SK-N-MC (cell line): Measurements from ENCODE around the gene GDF11.

Source experiments
- DNase-seq: peaks from one replicate; pipeline ENCODE4 v3.0.0-alpha.2; 2011; ENCODE audit warnings: low read depth, low spot score
- H3K27ac ChIP-seq: fragments of 200-600 bp; sonication (generic); 2 replicates; pipeline ENCODE4 v1.5.1; 2016; ENCODE audit warnings: mixed run types
- H3K36me3 ChIP-seq: fragments of 200-600 bp; sonication (generic); 2 replicates; pipeline ENCODE4 v1.6.1; 2017; ENCODE audit warnings: antibody characterized with exemption, low read length, mixed read lengths; ENCODE audit not compliant: insufficient read depth
- H3K4me3 ChIP-seq: fragments of 200-600 bp; sonication (generic); 2 replicates; pipeline ENCODE4 v1.5.1; 2016
- H3K9ac ChIP-seq: fragments of 200-600 bp; sonication (generic); 2 replicates; pipeline ENCODE4 v1.8.0; 2017; ENCODE audit warnings: mixed run types, mixed read lengths; ENCODE audit not compliant: insufficient read length
- H3K9me3 ChIP-seq: fragments of 200-600 bp; sonication (generic); 2 replicates; pipeline ENCODE4 v1.6.1; 2017; ENCODE audit warnings: low read depth, mild to moderate bottlenecking, antibody characterized with exemption, low read length, moderate library complexity, mixed read lengths
- EZH2 ChIP-seq: fragments of 200-600 bp; sonication (generic); IDR thresholded peaks from one replicate; pipeline ENCODE4 v1.6.1; 2017; ENCODE audit warnings: antibody characterized with exemption
- FOXP2 ChIP-seq: optimal IDR thresholded peaks from 2 replicates; pipeline ENCODE3; 2011; ENCODE audit warnings: mild to moderate bottlenecking, moderate library complexity; ENCODE audit not compliant: insufficient read depth; ENCODE audit errors: extremely low read length, control extremely low read depth
- POLR2AphosphoS5 ChIP-seq: IDR thresholded peaks from 2 replicates; pipeline ENCODE4 v1.6.1; 2012; ENCODE audit warnings: mild to moderate bottlenecking, low read depth, low read length, borderline replicate concordance

The GDF11 gene

DNA sequence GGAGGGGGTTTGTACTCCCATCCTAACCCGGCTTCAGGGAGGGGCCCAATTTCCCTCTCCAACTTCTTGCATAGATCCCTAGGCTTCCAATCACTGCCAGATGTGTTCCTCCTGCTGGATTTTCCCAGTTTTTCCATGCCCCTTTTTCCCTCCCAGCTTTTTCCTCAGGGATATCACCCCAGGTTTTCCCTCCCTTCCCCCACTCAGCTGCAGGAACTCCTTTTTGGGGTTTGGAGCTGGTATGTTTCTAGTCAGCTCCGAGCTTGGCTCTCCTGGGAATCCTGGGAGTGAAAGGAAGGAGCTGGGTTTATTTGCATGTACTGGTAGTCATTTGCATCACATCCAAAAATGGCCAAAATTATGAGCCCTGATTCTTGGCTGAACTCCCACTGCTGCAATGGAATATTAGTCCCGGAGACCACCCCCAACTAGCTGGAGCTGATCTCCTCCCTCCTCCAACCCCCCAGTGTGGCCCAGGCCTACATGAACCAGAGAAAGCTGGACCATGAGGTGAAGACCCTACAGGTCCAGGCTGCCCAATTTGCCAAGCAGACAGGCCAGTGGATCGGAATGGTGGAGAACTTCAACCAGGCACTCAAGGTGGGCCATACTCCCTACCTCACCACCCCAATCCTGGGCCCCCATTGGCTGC is 24.2 kb upstream of the GDF11 start:
- no peak overlapping the region for H3K9ac ChIP-seq
- DNase-seq, result no peak
- H3K27ac ChIP-seq, result peak overlapping the region; percentile 45; the same call in 1 of the 2 replicates
- peaks cover under 1% of the 10 kb centered on the region; the same call in 1 of the 2 replicates for H3K36me3 ChIP-seq
- H3K9me3 ChIP-seq, result no peaks in the 10 kb centered on the region
- H3K4me3 ChIP-seq, result peak overlapping the region; percentile 30
- TF ChIP-seq EZH2, result no peak
- no peak for TF ChIP-seq POLR2AphosphoS5
- TF ChIP-seq FOXP2, result no peak

DNA sequence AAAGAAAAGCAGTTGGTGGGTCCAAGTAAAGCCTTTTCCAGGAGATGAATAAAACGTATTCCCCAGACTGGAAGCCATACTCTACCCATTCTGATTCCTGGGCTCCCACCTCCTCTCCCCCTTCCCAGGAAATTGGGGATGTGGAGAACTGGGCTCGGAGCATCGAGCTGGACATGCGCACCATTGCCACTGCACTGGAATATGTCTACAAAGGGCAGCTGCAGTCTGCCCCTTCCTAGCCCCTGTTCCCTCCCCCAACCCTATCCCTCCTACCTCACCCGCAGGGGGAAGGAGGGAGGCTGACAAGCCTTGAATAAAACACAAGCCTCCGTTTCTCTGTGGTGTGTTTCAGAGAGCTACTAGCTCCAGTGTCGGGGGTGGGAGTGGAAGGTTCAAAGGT is 23.6 kb upstream of the GDF11 start:
- H3K36me3 ChIP-seq, result peaks cover 7% of the 10 kb centered on the region
- H3K9ac ChIP-seq, result no peak overlapping the region
- H3K4me3 ChIP-seq, result no peak overlapping the region
- DNase-seq, result no peak
- H3K9me3 ChIP-seq, result no peaks in the 10 kb centered on the region
- TF ChIP-seq POLR2AphosphoS5 (no peak), EZH2 (no peak), FOXP2 (no peak)
- H3K27ac ChIP-seq, result no peak overlapping the region

DNA sequence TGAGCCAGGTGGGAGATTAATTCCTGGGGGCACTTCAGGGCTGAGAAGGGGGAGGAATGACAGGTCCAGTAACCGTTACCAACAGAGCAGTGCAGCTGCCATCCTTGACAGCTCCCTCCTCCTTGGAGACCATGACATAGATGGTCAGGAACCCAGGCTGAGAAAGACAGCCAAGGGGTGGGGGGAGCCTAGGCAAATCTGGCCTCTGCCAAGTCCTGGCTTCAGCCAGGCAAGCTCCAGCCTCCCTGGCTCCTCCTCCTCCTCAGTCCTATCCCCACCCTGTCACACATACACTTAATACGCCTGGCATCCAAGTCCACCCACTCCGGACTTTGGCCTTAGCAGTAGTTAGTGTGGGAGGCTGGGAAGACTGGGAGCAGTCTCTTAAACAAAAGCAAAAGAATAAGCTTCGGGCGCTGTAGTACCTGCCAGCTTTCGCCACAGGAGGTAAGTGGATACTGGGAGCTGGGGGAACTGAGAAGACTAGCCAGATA is 22.8 kb upstream of the GDF11 start, which contains the start of gene RDH5:
TSS of gene RDH5 (plus strand) at position 323 of the 494 bp plus-strand sequence. CDS start 792 bp downstream, outside the sequence.
- Histone ChIP-seq H3K9me3 (no peaks in the 10 kb centered on the region), H3K27ac (no peak within 1 kb of the TSS), H3K4me3 (no peak within 1 kb of the TSS), H3K9ac (no peak within 1 kb of the TSS), H3K36me3 (peaks cover 13% of the 10 kb centered on the region)
- no peak for DNase-seq
- no peak for TF ChIP-seq FOXP2
- no peak for TF ChIP-seq EZH2
- no peak for TF ChIP-seq POLR2AphosphoS5

DNA sequence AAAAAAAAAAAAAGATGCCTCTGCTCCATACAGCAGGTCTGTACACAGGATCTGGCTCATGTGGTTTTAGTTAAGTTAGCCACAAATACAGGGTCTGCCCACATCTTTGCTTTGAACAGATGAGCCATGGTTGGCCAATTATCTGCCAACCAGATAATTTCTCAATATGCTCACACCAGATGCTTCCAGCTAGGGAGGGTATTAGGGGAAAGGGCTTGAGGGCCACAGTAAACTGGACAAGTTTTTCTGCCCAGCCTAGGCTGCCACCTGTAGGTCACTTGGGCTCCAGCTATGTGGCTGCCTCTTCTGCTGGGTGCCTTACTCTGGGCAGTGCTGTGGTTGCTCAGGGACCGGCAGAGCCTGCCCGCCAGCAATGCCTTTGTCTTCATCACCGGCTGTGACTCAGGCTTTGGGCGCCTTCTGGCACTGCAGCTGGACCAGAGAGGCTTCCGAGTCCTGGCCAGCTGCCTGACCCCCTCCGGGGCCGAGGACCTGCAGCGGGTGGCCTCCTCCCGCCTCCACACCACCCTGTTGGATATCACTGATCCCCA is 22.0 kb upstream of the GDF11 start:
- no peak overlapping the region for H3K9ac ChIP-seq
- no peak for DNase-seq
- H3K36me3 ChIP-seq, result peaks cover 22% of the 10 kb centered on the region
- H3K27ac ChIP-seq, result no peak overlapping the region
- H3K4me3 ChIP-seq, result no peak overlapping the region
- H3K9me3 ChIP-seq, result no peaks in the 10 kb centered on the region
- TF ChIP-seq POLR2AphosphoS5 (peak; percentile 36; the same call in 1 of the 2 replicates), EZH2 (no peak)

DNA sequence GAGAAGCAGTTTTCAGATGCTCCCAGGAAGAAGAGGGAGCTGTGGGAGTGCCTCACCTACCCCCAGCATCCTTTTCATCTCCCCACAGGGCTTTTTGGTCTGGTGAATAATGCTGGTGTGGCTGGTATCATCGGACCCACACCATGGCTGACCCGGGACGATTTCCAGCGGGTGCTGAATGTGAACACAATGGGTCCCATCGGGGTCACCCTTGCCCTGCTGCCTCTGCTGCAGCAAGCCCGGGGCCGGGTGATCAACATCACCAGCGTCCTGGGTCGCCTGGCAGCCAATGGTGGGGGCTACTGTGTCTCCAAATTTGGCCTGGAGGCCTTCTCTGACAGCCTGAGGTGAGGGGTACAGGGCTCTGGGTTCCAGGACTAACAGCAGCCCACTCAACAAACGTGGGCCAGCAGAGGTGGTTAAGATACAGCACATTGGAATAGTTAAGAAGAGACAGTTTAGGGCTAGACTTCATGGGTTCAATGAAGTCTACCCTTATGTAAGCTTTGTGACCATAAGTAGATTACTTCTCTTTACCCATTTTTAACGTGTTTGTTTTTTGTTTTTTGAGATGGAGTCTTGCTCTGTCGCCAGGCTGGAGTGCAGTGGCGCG is 21.2 kb upstream of the GDF11 start:
- no peak for DNase-seq
- Histone ChIP-seq H3K9me3 (no peaks in the 10 kb centered on the region), H3K27ac (no peak overlapping the region), H3K9ac (no peak overlapping the region), H3K4me3 (no peak overlapping the region), H3K36me3 (peaks cover 27% of the 10 kb centered on the region)
- TF ChIP-seq FOXP2, result no peak
- TF ChIP-seq POLR2AphosphoS5, result no peak
- no peak for TF ChIP-seq EZH2

DNA sequence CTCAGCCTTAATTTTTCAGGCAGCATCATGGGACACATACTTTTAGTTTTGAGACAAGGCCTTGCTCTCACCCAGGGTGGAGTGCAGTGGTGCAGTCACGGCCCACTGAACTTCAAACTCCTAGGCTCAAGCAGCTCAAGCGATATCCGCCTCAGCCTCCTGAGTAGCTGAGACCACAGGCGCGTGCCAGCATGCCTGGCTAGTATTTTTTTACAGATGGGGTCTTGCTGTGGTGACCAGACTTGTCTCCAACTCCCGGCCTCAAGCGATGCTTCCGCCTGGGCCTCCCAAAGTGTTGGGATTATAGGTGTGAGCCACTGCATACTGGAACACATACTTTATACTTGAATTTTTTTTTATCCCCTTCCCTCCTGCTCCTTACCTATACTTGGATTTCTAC is 20.0 kb upstream of the GDF11 start:
- Histone ChIP-seq H3K9ac (no peak overlapping the region), H3K36me3 (peaks cover 32% of the 10 kb centered on the region), H3K9me3 (no peaks in the 10 kb centered on the region), H3K4me3 (no peak overlapping the region), H3K27ac (no peak overlapping the region)
- TF ChIP-seq EZH2 (no peak), FOXP2 (no peak), POLR2AphosphoS5 (no peak)
- no peak for DNase-seq

DNA sequence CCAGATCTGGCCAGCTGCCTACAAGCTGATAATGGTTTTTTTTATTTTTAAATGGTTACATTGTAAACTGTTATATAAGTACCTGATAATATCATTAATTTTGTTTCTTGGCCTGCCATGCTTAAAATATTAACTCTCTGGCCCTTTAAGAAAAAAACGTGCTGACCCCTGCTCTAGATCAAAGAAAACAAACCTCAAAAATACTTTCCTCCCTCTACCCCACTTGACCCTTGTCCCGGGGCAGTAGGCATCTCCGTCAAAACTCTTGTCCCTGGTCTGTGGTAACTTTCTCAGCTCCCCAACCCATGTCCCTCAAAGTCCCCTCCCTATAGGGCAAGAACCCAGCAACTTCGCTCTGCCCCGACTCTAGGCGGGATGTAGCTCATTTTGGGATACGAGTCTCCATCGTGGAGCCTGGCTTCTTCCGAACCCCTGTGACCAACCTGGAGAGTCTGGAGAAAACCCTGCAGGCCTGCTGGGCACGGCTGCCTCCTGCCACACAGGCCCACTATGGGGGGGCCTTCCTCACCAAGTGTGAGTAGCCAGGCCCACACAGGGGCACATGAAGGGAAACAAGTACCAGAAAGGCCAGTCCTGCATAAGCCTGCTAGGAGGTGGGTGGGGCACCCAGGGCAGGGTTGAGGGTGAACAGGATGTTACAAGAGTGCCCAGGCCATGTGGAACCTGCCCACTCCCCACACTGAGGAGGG is 19.3 kb upstream of the GDF11 start:
- H3K36me3 ChIP-seq, result peaks cover 32% of the 10 kb centered on the region
- DNase-seq, result no peak
- H3K4me3 ChIP-seq, result no peak overlapping the region
- TF ChIP-seq POLR2AphosphoS5 (no peak), EZH2 (no peak), FOXP2 (no peak)
- no peak overlapping the region for H3K9ac ChIP-seq
- H3K27ac ChIP-seq, result no peak overlapping the region
- H3K9me3 ChIP-seq, result no peaks in the 10 kb centered on the region

DNA sequence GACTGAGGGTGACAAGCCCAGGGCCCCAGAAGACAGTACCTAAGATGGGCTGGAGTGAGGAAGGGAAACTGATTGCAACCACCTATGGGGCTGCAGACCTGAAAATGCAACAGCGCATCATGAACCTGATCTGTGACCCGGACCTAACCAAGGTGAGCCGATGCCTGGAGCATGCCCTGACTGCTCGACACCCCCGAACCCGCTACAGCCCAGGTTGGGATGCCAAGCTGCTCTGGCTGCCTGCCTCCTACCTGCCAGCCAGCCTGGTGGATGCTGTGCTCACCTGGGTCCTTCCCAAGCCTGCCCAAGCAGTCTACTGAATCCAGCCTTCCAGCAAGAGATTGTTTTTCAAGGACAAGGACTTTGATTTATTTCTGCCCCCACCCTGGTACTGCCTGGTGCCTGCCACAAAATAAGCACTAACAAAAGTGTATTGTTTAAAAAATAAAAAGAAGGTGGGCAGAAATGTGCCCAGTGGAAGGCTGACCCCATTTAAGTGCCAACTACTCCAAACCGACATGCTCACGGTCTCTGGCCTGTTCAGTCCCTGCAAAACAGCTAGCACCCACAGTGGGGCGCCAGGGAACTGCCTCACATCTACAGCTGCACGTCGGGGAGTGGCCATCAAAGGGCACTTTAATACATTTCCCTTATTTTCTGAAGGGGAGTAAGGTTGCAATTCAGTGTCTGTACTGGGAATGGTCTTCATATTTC is 18.5 kb upstream of the GDF11 start:
- Histone ChIP-seq H3K4me3 (no peak overlapping the region), H3K9ac (no peak overlapping the region), H3K27ac (no peak overlapping the region), H3K36me3 (peaks cover 32% of the 10 kb centered on the region), H3K9me3 (no peaks in the 10 kb centered on the region)
- no peak for DNase-seq
- TF ChIP-seq EZH2, result no peak

DNA sequence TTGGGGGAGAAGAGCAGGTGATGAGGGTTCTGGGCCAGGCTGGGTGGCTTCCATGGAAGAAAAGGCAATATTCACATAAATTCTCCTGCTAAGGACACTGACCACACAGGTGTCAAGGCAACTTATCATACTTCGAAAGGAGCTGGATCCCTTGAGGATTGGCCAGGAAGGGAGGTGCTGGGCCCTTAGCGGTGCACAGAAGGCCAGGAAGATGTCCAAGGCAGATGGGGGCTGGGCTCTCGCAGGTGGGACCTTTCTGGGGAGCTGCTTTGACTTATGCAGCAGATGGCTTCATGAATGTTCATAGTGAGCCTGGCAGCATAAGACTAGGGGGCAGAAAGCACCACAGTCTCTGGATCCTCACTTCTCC is 18.0 kb upstream of the GDF11 start:
- no peak for TF ChIP-seq POLR2AphosphoS5
- no peak for TF ChIP-seq FOXP2
- TF ChIP-seq EZH2, result no peak
- DNase-seq, result no peak
- H3K4me3 ChIP-seq, result no peak overlapping the region
- no peak overlapping the region for H3K9ac ChIP-seq
- no peaks in the 10 kb centered on the region for H3K9me3 ChIP-seq
- peaks cover 32% of the 10 kb centered on the region for H3K36me3 ChIP-seq
- no peak overlapping the region for H3K27ac ChIP-seq
